ENCODE data around the gene PAX3. TPM values are rescaled to one million over a fixed set of nuclear protein-coding genes. Genes with fewer than 3 reads are reported as not detected.

PAX3 gene
- total and polyA plus RNA-seq, 9 of the 15 experiments (the other 6 are each of a cell fraction or from before 2014, with no cell fraction given) = not detected

GRCh38 chr2:222311978-222312738 is 13.4 kb upstream of the PAX3 start (continued):
- TF ChIP-seq XRCC4 (IDR thresholded peaks at IDR 0.05; ENCODE audit: extremely low read depth, insufficient read depth, insufficient read length) = no peak
- no peak for TF ChIP-seq TCF3 (CRISPR knock-in tag; IDR thresholded peaks at IDR 0.05)
- TF ChIP-seq PYGO2 (tag; IDR thresholded peaks at IDR 0.05) = no peak
- TF ChIP-seq CCAR2 (IDR thresholded peaks at IDR 0.05; ENCODE audit: low read depth, low read length) = no peak
- TF ChIP-seq ZNF778 (CRISPR knock-in tag; IDR thresholded peaks at IDR 0.05) = no peak
- TF ChIP-seq, protein P1, sequence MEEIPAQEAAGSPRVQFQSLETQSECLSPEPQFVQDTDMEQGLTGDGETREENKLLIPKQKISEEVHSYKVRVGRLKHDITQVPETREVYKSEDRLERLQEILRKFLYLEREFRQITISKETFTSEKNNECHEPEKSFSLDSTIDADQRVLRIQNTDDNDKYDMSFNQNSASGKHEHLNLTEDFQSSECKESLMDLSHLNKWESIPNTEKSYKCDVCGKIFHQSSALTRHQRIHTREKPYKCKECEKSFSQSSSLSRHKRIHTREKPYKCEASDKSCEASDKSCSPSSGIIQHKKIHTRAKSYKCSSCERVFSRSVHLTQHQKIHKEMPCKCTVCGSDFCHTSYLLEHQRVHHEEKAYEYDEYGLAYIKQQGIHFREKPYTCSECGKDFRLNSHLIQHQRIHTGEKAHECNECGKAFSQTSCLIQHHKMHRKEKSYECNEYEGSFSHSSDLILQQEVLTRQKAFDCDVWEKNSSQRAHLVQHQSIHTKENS (CRISPR knock-in tag; IDR thresholded peaks at IDR 0.05) = no peak
- TF ChIP-seq ETS1 (conservative IDR thresholded peaks at IDR 0.05; ENCODE audit: control insufficient read depth, low read depth, low read length) = no peak
- no peak for TF ChIP-seq RFX5 (IDR thresholded peaks at IDR 0.05; ENCODE audit: low read depth, low read length)
- TF ChIP-seq TEAD4 (IDR thresholded peaks at IDR 0.05; ENCODE audit: low read length) = no peak
- no peak for TF ChIP-seq TEAD4 (CRISPR knock-in tag; IDR thresholded peaks at IDR 0.05; ENCODE audit: borderline replicate concordance)
